Right lobe of liver (tissue), 6 donors: ENCODE measurements around the gene PARM1. TPM values are rescaled to one million over a fixed set of nuclear protein-coding genes. Genes with fewer than 3 reads are reported as not detected.

Experiments
- ATAC-seq, 4 donors: fragments of 200-7000 bp; cut with Tn5 transposase; one replicate each; pipeline ENCODE4 v1.9.1; 2020; ENCODE audit warnings: mild to moderate bottlenecking in 4 of 4, moderate library complexity in 4 of 4
- DNase-seq, 3 donors: peaks; one replicate each; pipeline ENCODE4 v3.0.0-alpha.2; 2020
- H3K27ac ChIP-seq, 3 donors: fragments of 200-600 bp; one replicate each; pipeline ENCODE4 v1.8.0; 2022
- H3K27me3 ChIP-seq, 2 donors: fragments of 200-600 bp; one replicate each; pipeline ENCODE4 v1.8.0; 2022
- H3K36me3 ChIP-seq, 4 donors: fragments of 200-600 bp; sonication (generic) in 1 of 4; one replicate each; pipeline versions ENCODE4 v1.5.1 to v1.8.0; 2017 to 2022; ENCODE audit warnings: control low read depth in 1 of 4
- H3K4me1 ChIP-seq, 4 donors: fragments of 200-600 bp; sonication (generic) in 1 of 4; one replicate each; pipeline versions ENCODE4 v1.5.1 to v1.8.0; 2017 to 2022; ENCODE audit warnings: control low read depth in 1 of 4
- H3K4me3 ChIP-seq, 3 donors: fragments of 200-600 bp; one replicate each; pipeline ENCODE4 v1.8.0; 2022
- H3K9me3 ChIP-seq, 4 donors: fragments of 200-600 bp; sonication (generic) in 1 of 4; one replicate each; pipeline versions ENCODE4 v1.5.1 to v1.8.0; 2017 to 2022; ENCODE audit warnings: control low read depth in 1 of 4
- CTCF ChIP-seq, 4 donors: fragments of 200-600 bp in 3 of 4; fragments of 450-650 bp in 1 of 4; IDR thresholded peaks; one replicate each; pipeline versions ENCODE4 v1.5.1 to v1.8.0; 2016 to 2022; ENCODE audit warnings: antibody characterized with exemption in 4 of 4, mild to moderate bottlenecking in 2 of 4
- POLR2A ChIP-seq: fragments of 450-650 bp; IDR thresholded peaks from one replicate; pipeline ENCODE4 v1.6.1; 2017; ENCODE audit warnings: antibody characterized with exemption, mild to moderate bottlenecking
- WGBS: methylation state at CpG from one replicate; pipeline ENCODE4 v1.1.6; 2018; ENCODE audit warnings: low coverage, low lambda C conversion rate; ENCODE audit not compliant: insufficient coverage; ENCODE audit errors: missing lambda C conversion rate; 5-methylcytosine and 5-hydroxymethylcytosine counted together
- intact Hi-C, 2 donors: fragments of 100-400 bp; cut with DNase I; formaldehyde crosslinking; loops; one replicate each; pipeline versions ENCODE4 v1.11.2 to v1.14.1; 2022
- total RNA-seq, 6 experiments: library from RNA; depleted of rRNA in 2 of 6; stranded (reverse); fragments of >200 nt in 2 of 6; fragmentation: NEBNext Ultra II Directional in 3 of 6; extraction: Animal tissue kit (Norgen Biotek cat#: 25700) in 3 of 6; gene quantifications; one replicate each; pipeline versions ENCODE4 v1.1.0 to v1.2.4, GENCODE V29; 2016 to 2023
- donor health status: DM: no; HTN: yes; CAD: no.
- donor health status: DM: no; HTN: no; CAD: no.
- donor health status: DM: no; HTN: no; CAD: no.
- donor health status: DM: no; HTN: yes; CAD: no.
- donor health status: DM: no; HTN: yes; CAD: no.

PARM1 gene
- total RNA-seq, 6 experiments from 2014 or later, result 0.18 to 1.2 (median 0.31) TPM

GRCh38 chr4:74996996-74997395, 64.1 kb downstream of the PARM1 start:
- TF ChIP-seq POLR2A, result no peak
- TF ChIP-seq CTCF (IDR thresholded peaks at IDR 0.05), result no peak
- Histone ChIP-seq H3K4me1 (no peaks in the 10 kb centered on the region), H3K36me3 (no peaks in the 10 kb centered on the region), H3K27me3 (no peaks in the 10 kb centered on the region), H3K4me3 (no peak overlapping the region), H3K9me3 (no peaks in the 10 kb centered on the region), H3K27ac (no peak overlapping the region)
- no peak for DNase-seq
- intact Hi-C loops, result no loop called here
- WGBS, result 0% methylated on average over 1 of the region's 1 CpG
- no peak for ATAC-seq

GRCh38 chr4:74997948-74998729, 65.2 kb downstream of the PARM1 start:
- intact Hi-C loops, result no loop called here
- ATAC-seq (no peak), DNase-seq (no peak)
- TF ChIP-seq CTCF (IDR thresholded peaks at IDR 0.05) (no peak), POLR2A (no peak)
- no peaks in the 10 kb centered on the region for H3K27me3 ChIP-seq
- no peak overlapping the region for H3K27ac ChIP-seq
- no peak overlapping the region for H3K4me3 ChIP-seq
- WGBS, result 71% methylated on average over 3 of the region's 3 CpGs
- no peaks in the 10 kb centered on the region for H3K36me3 ChIP-seq
- H3K4me1 ChIP-seq, result no peaks in the 10 kb centered on the region
- no peaks in the 10 kb centered on the region for H3K9me3 ChIP-seq

- no peak for DNase-seq
- H3K36me3 ChIP-seq, result no peaks in the 10 kb centered on the region
- no peaks in the 10 kb centered on the region for H3K27me3 ChIP-seq
- 71% methylated on average over 5 of the region's 6 CpGs for WGBS
- H3K4me1 ChIP-seq, result no peaks in the 10 kb centered on the region
- H3K4me3 ChIP-seq, result no peak overlapping the region
- no peaks in the 10 kb centered on the region for H3K9me3 ChIP-seq
- no peak for ATAC-seq
- intact Hi-C loops, result no loop called here
- no peak overlapping the region for H3K27ac ChIP-seq
- TF ChIP-seq POLR2A (no peak), CTCF (IDR thresholded peaks at IDR 0.05) (no peak)
Measured at GRCh38 chr4:74999714-75000309, 66.9 kb downstream of the PARM1 start.

GRCh38 chr4:75001871-75002270, 69.0 kb downstream of the PARM1 start:
- H3K9me3 ChIP-seq, result no peaks in the 10 kb centered on the region
- intact Hi-C loops, result no loop called here
- H3K36me3 ChIP-seq, result no peaks in the 10 kb centered on the region
- no peak overlapping the region for H3K27ac ChIP-seq
- no peak for TF ChIP-seq CTCF (IDR thresholded peaks at IDR 0.05)
- no peak for TF ChIP-seq POLR2A
- WGBS, result 92% methylated on average over 2 of the region's 2 CpGs
- no peaks in the 10 kb centered on the region for H3K27me3 ChIP-seq
- no peaks in the 10 kb centered on the region for H3K4me1 ChIP-seq
- DNase-seq, result no peak
- ATAC-seq, result no peak
- H3K4me3 ChIP-seq, result no peak overlapping the region
